ENCODE results near the gene PLCH1. TPM values are rescaled to one million over a fixed set of nuclear protein-coding genes. Genes with fewer than 3 reads are reported as not detected.

Gene PLCH1
- total RNA-seq, 1 experiment from 2014 or later: 3.8 TPM

DNA sequence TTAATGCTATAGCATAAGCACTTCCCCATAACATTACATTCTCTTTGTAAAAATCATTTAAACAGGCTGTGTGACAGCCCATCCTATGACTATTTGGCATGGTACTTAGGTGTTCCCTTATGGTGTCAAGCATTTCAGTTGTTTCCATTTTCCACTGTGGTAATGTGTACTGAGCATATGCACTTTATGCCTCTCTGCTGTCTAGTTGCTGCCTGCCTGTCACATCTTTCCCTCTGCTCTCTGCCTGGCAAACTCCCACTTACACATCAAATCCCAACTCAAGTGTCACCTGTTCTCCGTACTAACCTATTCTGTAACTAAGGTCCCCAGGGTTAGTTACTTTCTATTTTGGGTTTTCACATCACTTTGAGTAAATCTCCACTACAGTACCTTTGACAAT is 367.0 kb downstream of the PLCH1 start (continued):
- TF ChIP-seq, protein P1, sequence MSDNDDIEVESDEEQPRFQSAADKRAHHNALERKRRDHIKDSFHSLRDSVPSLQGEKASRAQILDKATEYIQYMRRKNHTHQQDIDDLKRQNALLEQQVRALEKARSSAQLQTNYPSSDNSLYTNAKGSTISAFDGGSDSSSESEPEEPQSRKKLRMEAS (IDR thresholded peaks at IDR 0.05): no peak
- no peak for TF ChIP-seq EZH2phosphoT487 (IDR thresholded peaks at IDR 0.05; ENCODE audit: borderline replicate concordance)

DNA sequence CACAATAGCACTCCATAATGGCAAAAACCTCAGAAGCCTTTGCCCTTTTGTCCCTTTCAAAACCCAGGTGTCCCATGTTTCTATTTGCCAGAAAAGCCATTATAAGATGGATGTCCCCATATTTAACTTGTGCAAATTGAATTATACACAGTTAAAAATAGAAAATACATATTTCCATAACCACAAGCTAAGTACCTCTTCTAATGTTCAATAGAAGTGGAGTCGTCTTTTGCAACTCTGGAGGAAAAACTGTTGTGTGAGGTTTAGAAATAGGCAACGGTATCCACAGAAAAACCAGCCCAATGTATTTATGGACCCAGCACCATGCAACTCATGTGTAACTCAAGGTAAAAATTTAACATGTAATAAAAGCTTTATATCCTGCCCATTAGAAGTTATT is 367.8 kb downstream of the PLCH1 start:
- H3K4me1 ChIP-seq (ENCODE audit: control insufficient read depth in 1 of 2, insufficient read depth in 2 of 2, low read length in 2 of 2): no peaks in the 10 kb centered on the region
- ChIA-PET CTCF (no interaction called here), RAD21 (ENCODE audit: low non-redundant PET in 1 of 2, low total read pairs in 2 of 2, uncharacterized antibody in 2 of 2, unreplicated experiment in 2 of 2) (no interaction called here), POLR2A (no interaction called here)
- no peaks in the 10 kb centered on the region for H3K9me2 ChIP-seq (ENCODE audit: insufficient read depth)
- intact Hi-C loops (cut with micrococcal nuclease): no loop called here
- H3K27ac ChIP-seq (ENCODE audit: low read depth, low read length): no peak overlapping the region
- no peak overlapping the region for H3K4me3 ChIP-seq (replicated peaks in 1 of 2; ENCODE audit: low read depth in 1 of 2, low read length in 2 of 2)
- BruUV-seq (replicated peaks): no TSS peak
- no peaks in the 10 kb centered on the region for H3K9me3 ChIP-seq (ENCODE audit: control insufficient read depth in 1 of 2, insufficient read depth in 1 of 2, low read depth in 1 of 2, low read length in 2 of 2)
- H3K36me3 ChIP-seq (ENCODE audit: control insufficient read depth in 1 of 2, insufficient read depth in 2 of 2, low read length in 2 of 2): no peaks in the 10 kb centered on the region
- H4K20me1 ChIP-seq (ENCODE audit: insufficient read depth): no peaks in the 10 kb centered on the region
- H3K27me3 ChIP-seq (ENCODE audit: insufficient read depth, low read length): no peaks in the 10 kb centered on the region
- no peaks in the 10 kb centered on the region for H3K79me2 ChIP-seq (ENCODE audit: insufficient read depth, low read length)
- H3K4me2 ChIP-seq (ENCODE audit: low read length): no peak overlapping the region
- DNase-seq (ENCODE audit: low read depth, low spot score) (no peak), ATAC-seq (no peak)
- no peak overlapping the region for H3K9ac ChIP-seq (ENCODE audit: low read length)
- no peak overlapping the region for H2AFZ ChIP-seq (ENCODE audit: low read depth, low read length, poor library complexity, severe bottlenecking)
- TF ChIP-seq CEBPB (IDR thresholded peaks at IDR 0.05; ENCODE audit: low read depth): no peak
- TF ChIP-seq, protein P2, sequence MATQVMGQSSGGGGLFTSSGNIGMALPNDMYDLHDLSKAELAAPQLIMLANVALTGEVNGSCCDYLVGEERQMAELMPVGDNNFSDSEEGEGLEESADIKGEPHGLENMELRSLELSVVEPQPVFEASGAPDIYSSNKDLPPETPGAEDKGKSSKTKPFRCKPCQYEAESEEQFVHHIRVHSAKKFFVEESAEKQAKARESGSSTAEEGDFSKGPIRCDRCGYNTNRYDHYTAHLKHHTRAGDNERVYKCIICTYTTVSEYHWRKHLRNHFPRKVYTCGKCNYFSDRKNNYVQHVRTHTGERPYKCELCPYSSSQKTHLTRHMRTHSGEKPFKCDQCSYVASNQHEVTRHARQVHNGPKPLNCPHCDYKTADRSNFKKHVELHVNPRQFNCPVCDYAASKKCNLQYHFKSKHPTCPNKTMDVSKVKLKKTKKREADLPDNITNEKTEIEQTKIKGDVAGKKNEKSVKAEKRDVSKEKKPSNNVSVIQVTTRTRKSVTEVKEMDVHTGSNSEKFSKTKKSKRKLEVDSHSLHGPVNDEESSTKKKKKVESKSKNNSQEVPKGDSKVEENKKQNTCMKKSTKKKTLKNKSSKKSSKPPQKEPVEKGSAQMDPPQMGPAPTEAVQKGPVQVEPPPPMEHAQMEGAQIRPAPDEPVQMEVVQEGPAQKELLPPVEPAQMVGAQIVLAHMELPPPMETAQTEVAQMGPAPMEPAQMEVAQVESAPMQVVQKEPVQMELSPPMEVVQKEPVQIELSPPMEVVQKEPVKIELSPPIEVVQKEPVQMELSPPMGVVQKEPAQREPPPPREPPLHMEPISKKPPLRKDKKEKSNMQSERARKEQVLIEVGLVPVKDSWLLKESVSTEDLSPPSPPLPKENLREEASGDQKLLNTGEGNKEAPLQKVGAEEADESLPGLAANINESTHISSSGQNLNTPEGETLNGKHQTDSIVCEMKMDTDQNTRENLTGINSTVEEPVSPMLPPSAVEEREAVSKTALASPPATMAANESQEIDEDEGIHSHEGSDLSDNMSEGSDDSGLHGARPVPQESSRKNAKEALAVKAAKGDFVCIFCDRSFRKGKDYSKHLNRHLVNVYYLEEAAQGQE (IDR thresholded peaks at IDR 0.05; ENCODE audit: low read depth): no peak
- TF ChIP-seq EGR1 (IDR thresholded peaks at IDR 0.05; ENCODE audit: low read depth): no peak
- no peak for TF ChIP-seq TCF7L2 (IDR thresholded peaks at IDR 0.05; ENCODE audit: borderline replicate concordance, extremely low read depth, insufficient read depth, insufficient read length)
- TF ChIP-seq, protein P3, sequence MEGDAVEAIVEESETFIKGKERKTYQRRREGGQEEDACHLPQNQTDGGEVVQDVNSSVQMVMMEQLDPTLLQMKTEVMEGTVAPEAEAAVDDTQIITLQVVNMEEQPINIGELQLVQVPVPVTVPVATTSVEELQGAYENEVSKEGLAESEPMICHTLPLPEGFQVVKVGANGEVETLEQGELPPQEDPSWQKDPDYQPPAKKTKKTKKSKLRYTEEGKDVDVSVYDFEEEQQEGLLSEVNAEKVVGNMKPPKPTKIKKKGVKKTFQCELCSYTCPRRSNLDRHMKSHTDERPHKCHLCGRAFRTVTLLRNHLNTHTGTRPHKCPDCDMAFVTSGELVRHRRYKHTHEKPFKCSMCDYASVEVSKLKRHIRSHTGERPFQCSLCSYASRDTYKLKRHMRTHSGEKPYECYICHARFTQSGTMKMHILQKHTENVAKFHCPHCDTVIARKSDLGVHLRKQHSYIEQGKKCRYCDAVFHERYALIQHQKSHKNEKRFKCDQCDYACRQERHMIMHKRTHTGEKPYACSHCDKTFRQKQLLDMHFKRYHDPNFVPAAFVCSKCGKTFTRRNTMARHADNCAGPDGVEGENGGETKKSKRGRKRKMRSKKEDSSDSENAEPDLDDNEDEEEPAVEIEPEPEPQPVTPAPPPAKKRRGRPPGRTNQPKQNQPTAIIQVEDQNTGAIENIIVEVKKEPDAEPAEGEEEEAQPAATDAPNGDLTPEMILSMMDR (IDR thresholded peaks at IDR 0.05 in 2 of 3, conservative IDR thresholded peaks at IDR 0.05 in 1 of 3; ENCODE audit: borderline replicate concordance in 1 of 3, insufficient read depth in 1 of 3, low read depth in 2 of 3, low read length in 2 of 3): no peak
- TF ChIP-seq, protein P4, sequence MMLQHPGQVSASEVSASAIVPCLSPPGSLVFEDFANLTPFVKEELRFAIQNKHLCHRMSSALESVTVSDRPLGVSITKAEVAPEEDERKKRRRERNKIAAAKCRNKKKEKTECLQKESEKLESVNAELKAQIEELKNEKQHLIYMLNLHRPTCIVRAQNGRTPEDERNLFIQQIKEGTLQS (IDR thresholded peaks at IDR 0.05): no peak
- no peak for TF ChIP-seq SIN3A (IDR thresholded peaks at IDR 0.05; ENCODE audit: low read depth)
- no peak for TF ChIP-seq JUND (IDR thresholded peaks at IDR 0.05)
- TF ChIP-seq EZH2phosphoT487 (IDR thresholded peaks at IDR 0.05; ENCODE audit: borderline replicate concordance): no peak
- TF ChIP-seq ZNF274 (IDR thresholded peaks at IDR 0.05; ENCODE audit: low read depth, low read length): no peak
- TF ChIP-seq POLR2A (IDR thresholded peaks at IDR 0.05; ENCODE audit: borderline replicate concordance, extremely low read depth, insufficient read depth, insufficient read length): no peak
- no peak for TF ChIP-seq ELF1 (IDR thresholded peaks at IDR 0.05; ENCODE audit: borderline replicate concordance, low read depth)
- TF ChIP-seq SP1 (IDR thresholded peaks at IDR 0.05; ENCODE audit: low read depth): no peak
- TF ChIP-seq POLR2AphosphoS5 (IDR thresholded peaks at IDR 0.05; ENCODE audit: low read depth, low read length): no peak
- TF ChIP-seq, protein P1 (IDR thresholded peaks at IDR 0.05): no peak
- TF ChIP-seq YY1 (IDR thresholded peaks at IDR 0.05; ENCODE audit: extremely low read depth, insufficient replicate concordance, low read depth, low read length): no peak
- no peak for TF ChIP-seq SRF (IDR thresholded peaks at IDR 0.05; ENCODE audit: low read depth)
- TF ChIP-seq, protein P5, sequence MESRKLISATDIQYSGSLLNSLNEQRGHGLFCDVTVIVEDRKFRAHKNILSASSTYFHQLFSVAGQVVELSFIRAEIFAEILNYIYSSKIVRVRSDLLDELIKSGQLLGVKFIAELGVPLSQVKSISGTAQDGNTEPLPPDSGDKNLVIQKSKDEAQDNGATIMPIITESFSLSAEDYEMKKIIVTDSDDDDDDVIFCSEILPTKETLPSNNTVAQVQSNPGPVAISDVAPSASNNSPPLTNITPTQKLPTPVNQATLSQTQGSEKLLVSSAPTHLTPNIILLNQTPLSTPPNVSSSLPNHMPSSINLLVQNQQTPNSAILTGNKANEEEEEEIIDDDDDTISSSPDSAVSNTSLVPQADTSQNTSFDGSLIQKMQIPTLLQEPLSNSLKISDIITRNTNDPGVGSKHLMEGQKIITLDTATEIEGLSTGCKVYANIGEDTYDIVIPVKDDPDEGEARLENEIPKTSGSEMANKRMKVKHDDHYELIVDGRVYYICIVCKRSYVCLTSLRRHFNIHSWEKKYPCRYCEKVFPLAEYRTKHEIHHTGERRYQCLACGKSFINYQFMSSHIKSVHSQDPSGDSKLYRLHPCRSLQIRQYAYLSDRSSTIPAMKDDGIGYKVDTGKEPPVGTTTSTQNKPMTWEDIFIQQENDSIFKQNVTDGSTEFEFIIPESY (IDR thresholded peaks at IDR 0.05; ENCODE audit: extremely low read depth, insufficient replicate concordance, low read length): no peak
